Measurements from ENCODE around the gene OCIAD1. TPM values are rescaled to one million over a fixed set of nuclear protein-coding genes. Genes with fewer than 3 reads are reported as not detected.

The OCIAD1 gene, protein sequence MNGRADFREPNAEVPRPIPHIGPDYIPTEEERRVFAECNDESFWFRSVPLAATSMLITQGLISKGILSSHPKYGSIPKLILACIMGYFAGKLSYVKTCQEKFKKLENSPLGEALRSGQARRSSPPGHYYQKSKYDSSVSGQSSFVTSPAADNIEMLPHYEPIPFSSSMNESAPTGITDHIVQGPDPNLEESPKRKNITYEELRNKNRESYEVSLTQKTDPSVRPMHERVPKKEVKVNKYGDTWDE
- total RNA-seq = 83.2 and 106 TPM in 2 replicates

DNA sequence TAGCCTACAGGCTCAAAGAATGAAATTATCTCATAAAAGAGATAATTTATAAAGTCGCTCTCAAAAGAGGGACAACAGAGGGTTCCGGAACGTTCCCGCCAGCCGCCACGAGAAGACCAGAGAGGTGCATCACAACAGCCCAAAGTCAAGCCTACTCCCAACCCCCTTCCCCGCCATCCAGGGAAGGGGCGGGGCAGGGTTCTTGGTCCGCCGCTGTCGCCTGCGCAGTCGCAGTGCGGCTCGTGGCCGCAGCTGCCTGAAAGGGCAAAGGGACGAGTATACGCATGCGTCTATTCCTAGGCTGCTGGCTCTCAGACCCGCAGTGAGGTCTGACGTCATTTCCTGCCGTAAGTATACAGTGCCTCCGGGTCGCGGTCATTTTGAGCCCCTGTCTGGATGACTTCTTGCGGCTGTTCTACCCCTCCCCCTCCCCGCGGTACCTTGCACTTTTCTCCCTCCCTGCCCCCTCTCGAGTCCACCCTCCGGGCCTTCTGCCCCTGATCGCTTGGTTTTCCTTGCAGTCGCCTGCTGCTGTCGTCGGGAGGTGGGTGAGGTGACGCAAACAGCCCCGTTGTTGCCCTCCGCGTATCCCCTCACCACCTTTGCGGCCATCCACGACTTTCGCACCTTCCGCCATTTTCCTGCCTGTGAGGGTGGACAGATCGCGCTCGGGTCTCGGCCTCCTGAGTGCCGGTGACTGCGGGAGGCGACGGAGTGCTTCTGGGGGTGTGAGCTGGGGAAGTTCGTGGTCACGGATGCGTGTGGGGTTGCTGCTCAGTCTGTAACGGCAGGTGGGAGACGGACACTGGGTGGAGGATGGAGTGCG, at the start of gene OCIAD1:
OCIAD1 (plus strand) TSS at position 383 of the 826 bp plus-strand sequence. CDS start 1,537 bp downstream, outside the sequence.

DNA sequence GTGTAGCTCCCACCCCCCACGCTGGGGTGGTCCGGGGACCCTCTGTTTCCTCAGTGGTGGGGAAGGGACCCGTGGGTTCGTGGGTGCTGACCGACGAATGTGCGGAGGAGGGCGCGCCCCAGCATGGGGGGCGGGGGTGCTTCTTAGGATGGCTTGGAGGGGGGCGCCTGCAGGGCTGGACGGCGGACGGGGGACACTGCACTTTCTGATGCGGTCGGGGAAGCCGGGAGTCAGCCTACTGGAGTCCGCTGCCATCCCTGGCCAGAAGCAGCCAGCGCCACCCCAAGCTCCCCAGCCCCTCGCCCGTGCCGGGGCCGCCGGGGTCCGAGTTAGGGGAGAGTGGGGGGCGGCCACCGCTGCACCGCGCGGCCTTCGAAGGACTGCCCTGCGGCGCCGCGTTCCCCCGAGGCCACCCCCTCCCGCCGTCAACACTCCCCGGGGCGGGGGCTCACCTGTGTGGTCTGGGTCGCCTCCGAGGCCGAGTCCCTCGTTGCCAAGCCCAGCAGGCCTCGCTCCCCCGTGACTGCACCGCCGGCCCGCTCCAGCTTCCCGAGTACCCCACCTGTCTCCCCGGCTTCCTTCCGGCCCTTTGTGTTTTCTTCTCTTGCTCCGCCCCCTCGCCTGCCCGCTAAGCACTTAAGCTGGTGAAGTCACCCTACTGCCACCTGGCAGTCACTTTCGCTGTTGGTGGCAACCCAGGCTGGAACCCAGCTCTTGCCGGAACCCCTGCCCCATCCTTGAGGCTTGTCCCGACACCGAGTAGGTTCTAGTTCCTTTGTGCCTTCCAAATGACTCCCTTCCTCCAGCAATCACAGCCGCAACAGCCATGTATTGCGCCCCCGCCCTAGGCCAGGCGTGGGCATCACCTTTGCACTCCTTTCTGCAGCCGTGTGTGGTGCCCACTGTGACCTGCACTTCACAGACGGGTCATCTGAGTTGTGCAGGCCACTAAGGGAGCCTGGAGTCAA, 75.6 kb downstream of the OCIAD1 start, which contains the start of gene OCIAD2:
OCIAD2 (minus strand) TSS at position 569 of the 968 bp plus-strand sequence. CDS start 2,225 bp downstream, outside the sequence.

Other genes starting within 250 kb of the OCIAD1 start
- gene FRYL, start 50.8 kb upstream of the OCIAD1 start, total RNA-seq = 47.0 and 56.3 TPM in 2 replicates
- 13.4 and 44.8 TPM in 2 replicates for gene OCIAD2, start 75.7 kb downstream of the OCIAD1 start, total RNA-seq
- gene CWH43, start 155.2 kb downstream of the OCIAD1 start, total RNA-seq = not detected in 2 replicates

Data from smooth muscle cell of the pulmonary artery (primary cell).